Measurements from ENCODE around the gene XXYLT1.
A peak's percentile ranks its signal among the peaks of the same experiment; 100 is the strongest.
"Not testable (repeated sequence)": the region's sequence is repeated elsewhere in the genome, so short reads cannot be mapped to it uniquely, and the experiment has no call there.

Gene XXYLT1

DNA sequence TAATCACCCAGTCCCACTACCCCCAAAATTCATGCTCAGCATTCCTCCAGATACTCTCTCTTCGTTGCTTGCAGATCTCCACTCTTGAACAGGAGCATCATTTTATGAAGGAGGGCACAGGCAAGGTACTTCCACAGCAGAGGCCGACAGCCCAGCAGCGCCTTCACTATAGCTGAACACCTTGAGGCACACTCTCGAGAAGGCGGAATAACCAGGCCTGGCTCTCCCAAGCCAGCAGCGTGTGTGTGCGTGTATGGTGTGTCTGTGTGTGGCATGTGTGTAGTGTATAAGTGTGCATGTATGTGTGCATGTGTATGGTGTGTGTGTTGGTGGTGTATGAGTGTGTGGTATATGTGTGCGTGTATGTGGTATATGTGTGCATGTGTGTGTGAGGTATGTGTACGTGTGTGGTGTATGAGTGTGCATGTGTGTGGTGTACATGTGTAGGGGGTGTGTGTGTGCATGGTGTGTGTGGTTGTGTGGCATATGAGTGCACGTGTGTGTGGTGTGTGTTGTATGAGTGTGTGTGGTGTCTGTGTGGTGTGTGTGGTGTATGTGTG lies 161.8 kb downstream of the XXYLT1 start:
- Histone ChIP-seq H3K9me2 (replicated peaks; ENCODE audit: insufficient read depth, low read length) (no peaks in the 10 kb centered on the region), H3F3A (ENCODE audit: insufficient read depth) (no peaks in the 10 kb centered on the region), H3K27ac (ENCODE audit: low read depth, low read length) (no peak overlapping the region), H3K9ac (ENCODE audit: low read length) (no peak overlapping the region), H3K4me3 (ENCODE audit: insufficient read depth, low read length, poor library complexity, severe bottlenecking) (no peak overlapping the region), H3K36me3 (ENCODE audit: low read length) (no peaks in the 10 kb centered on the region), H4K20me1 (ENCODE audit: low read depth, low read length) (no peaks in the 10 kb centered on the region), H3K27me3 (ENCODE audit: low read length) (no peaks in the 10 kb centered on the region), H3K9me3 (ENCODE audit: insufficient read depth, low read length) (no peaks in the 10 kb centered on the region), H3K4me2 (ENCODE audit: low read depth, low read length, poor library complexity, severe bottlenecking) (no peak overlapping the region), H2AFZ (ENCODE audit: low read depth, low read length, severe bottlenecking) (no peak overlapping the region), H3K79me2 (ENCODE audit: insufficient read depth, low read length) (no peaks in the 10 kb centered on the region)
- TF ChIP-seq, protein P1, sequence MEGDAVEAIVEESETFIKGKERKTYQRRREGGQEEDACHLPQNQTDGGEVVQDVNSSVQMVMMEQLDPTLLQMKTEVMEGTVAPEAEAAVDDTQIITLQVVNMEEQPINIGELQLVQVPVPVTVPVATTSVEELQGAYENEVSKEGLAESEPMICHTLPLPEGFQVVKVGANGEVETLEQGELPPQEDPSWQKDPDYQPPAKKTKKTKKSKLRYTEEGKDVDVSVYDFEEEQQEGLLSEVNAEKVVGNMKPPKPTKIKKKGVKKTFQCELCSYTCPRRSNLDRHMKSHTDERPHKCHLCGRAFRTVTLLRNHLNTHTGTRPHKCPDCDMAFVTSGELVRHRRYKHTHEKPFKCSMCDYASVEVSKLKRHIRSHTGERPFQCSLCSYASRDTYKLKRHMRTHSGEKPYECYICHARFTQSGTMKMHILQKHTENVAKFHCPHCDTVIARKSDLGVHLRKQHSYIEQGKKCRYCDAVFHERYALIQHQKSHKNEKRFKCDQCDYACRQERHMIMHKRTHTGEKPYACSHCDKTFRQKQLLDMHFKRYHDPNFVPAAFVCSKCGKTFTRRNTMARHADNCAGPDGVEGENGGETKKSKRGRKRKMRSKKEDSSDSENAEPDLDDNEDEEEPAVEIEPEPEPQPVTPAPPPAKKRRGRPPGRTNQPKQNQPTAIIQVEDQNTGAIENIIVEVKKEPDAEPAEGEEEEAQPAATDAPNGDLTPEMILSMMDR (IDR thresholded peaks at IDR 0.05; ENCODE audit: insufficient read depth, low read length, poor library complexity, severe bottlenecking) = no peak
- no peak for TF ChIP-seq EZH2phosphoT487 (conservative IDR thresholded peaks at IDR 0.05; ENCODE audit: low read length)

DNA sequence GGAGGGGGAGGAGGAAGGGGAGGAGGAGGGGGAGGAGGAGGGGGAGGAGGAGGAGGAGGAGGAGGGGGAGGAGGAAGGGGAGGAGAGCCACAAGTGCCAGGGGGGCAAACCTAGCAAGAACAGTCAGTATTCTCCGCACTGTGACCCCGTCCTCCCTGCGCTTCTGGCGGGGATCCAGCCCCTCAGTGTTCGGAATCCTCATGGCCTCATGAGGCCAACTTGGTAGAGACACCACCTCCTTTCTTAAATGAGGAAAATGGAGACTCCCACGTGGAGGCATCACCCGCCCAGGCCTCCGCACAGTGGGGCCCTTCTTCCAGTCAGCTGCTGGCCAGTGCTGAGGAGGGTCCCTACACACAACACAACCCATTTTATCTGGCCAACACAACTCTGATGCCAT lies 163.4 kb downstream of the XXYLT1 start:
- Histone ChIP-seq H3K4me3 (ENCODE audit: insufficient read depth, low read length, poor library complexity, severe bottlenecking) (no peak overlapping the region), H3K9me2 (replicated peaks; ENCODE audit: insufficient read depth, low read length) (no peaks in the 10 kb centered on the region), H2AFZ (ENCODE audit: low read depth, low read length, severe bottlenecking) (no peak overlapping the region), H3K36me3 (ENCODE audit: low read length) (no peaks in the 10 kb centered on the region), H4K20me1 (ENCODE audit: low read depth, low read length) (no peaks in the 10 kb centered on the region), H3K79me2 (ENCODE audit: insufficient read depth, low read length) (no peaks in the 10 kb centered on the region), H3K27ac (ENCODE audit: low read depth, low read length) (no peak overlapping the region), H3K9me3 (ENCODE audit: insufficient read depth, low read length) (no peaks in the 10 kb centered on the region), H3K9ac (ENCODE audit: low read length) (no peak overlapping the region), H3F3A (ENCODE audit: insufficient read depth) (no peaks in the 10 kb centered on the region), H3K27me3 (ENCODE audit: low read length) (no peaks in the 10 kb centered on the region), H3K4me2 (ENCODE audit: low read depth, low read length, poor library complexity, severe bottlenecking) (no peak overlapping the region)
- TF ChIP-seq, protein P1 (IDR thresholded peaks at IDR 0.05; ENCODE audit: insufficient read depth, low read length, poor library complexity, severe bottlenecking) = no peak
- no peak for TF ChIP-seq EZH2phosphoT487 (conservative IDR thresholded peaks at IDR 0.05; ENCODE audit: low read length)

DNA sequence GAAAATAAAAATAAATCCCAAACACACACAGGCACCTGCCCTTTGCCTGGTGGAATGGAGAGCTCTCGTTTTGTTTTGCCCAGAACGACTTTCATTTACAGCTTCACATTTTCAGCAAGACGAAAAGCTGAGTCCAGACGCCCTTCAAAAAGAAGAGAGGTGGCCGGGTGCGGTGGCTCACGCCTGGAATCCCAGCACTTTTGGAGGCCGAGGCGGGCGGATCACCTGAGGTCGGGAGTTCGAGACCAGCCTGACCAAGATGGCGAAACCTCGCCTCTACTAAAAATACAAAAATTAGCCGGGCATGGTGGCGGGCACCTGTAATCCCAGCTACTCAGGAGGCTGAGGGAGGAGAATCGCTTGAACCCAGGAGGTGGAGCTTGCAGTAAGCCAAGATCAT lies 163.9 kb downstream of the XXYLT1 start:
- H3K27ac ChIP-seq (ENCODE audit: low read depth, low read length); H3K4me2 ChIP-seq (ENCODE audit: low read depth, low read length, poor library complexity, severe bottlenecking); H3K27me3 ChIP-seq (ENCODE audit: low read length); H3K79me2 ChIP-seq (ENCODE audit: insufficient read depth, low read length); H3F3A ChIP-seq (ENCODE audit: insufficient read depth); H3K9me2 ChIP-seq (replicated peaks; ENCODE audit: insufficient read depth, low read length); H3K4me3 ChIP-seq (ENCODE audit: insufficient read depth, low read length, poor library complexity, severe bottlenecking); H3K9ac ChIP-seq (ENCODE audit: low read length); H3K36me3 ChIP-seq (ENCODE audit: low read length); H2AFZ ChIP-seq (ENCODE audit: low read depth, low read length, severe bottlenecking); H3K9me3 ChIP-seq (ENCODE audit: insufficient read depth, low read length); H4K20me1 ChIP-seq (ENCODE audit: low read depth, low read length): not testable (repeated sequence)

DNA sequence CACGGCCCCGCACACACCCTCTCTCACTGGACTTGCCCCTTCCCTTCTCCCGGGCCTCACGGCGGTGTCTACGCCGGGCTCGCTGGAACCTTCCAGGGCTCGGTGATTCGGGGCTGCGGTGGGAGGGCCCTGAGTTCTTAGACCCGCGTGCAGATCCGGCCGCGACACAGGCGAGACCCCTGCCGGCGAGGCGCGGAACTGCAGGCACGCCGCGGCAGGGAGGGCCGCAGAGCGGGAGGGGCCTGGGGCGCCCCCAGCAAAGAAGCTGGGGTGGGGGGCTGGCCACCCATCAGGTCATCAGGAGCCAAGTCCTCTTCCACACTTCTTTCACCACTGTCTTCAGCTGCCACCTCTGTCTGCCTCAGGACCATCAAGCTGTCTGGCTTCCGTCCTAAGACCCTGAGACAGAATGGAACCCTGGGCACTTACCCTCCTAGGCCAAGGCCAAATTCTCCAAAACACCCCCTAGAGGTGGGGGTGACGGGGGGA lies 164.5 kb downstream of the XXYLT1 start:
- peak overlapping the region; percentile 35 for H3K4me2 ChIP-seq (ENCODE audit: low read depth, low read length, poor library complexity, severe bottlenecking)
- TF ChIP-seq EZH2phosphoT487 (conservative IDR thresholded peaks at IDR 0.05; ENCODE audit: low read length) = no peak
- TF ChIP-seq, protein P1 (IDR thresholded peaks at IDR 0.05; ENCODE audit: insufficient read depth, low read length, poor library complexity, severe bottlenecking) = peak; percentile 95
- H3K27me3 ChIP-seq (ENCODE audit: low read length) = no peaks in the 10 kb centered on the region
- no peak overlapping the region for H3K27ac ChIP-seq (ENCODE audit: low read depth, low read length)
- no peaks in the 10 kb centered on the region for H3K9me2 ChIP-seq (replicated peaks; ENCODE audit: insufficient read depth, low read length)
- no peak overlapping the region for H2AFZ ChIP-seq (ENCODE audit: low read depth, low read length, severe bottlenecking)
- no peaks in the 10 kb centered on the region for H3K79me2 ChIP-seq (ENCODE audit: insufficient read depth, low read length)
- no peaks in the 10 kb centered on the region for H3K9me3 ChIP-seq (ENCODE audit: insufficient read depth, low read length)
- H3K36me3 ChIP-seq (ENCODE audit: low read length) = no peaks in the 10 kb centered on the region
- H4K20me1 ChIP-seq (ENCODE audit: low read depth, low read length) = no peaks in the 10 kb centered on the region
- H3K4me3 ChIP-seq (ENCODE audit: insufficient read depth, low read length, poor library complexity, severe bottlenecking) = no peak overlapping the region
- H3F3A ChIP-seq (ENCODE audit: insufficient read depth) = no peaks in the 10 kb centered on the region
- no peak overlapping the region for H3K9ac ChIP-seq (ENCODE audit: low read length)

All from SU-DHL-6 (cell line).